Ishikawa (cell line): ENCODE measurements around the gene CEP112.

ENCODE experiments used
- EP300 ChIP-seq: IDR thresholded peaks from 2 replicates; pipeline ENCODE4 v1.6.1; 2012; ENCODE audit warnings: borderline replicate concordance
- NFIC ChIP-seq: IDR thresholded peaks from 2 replicates; pipeline ENCODE4 v1.6.1; 2012
- TF ChIP-seq, protein P1 (sequence below): IDR thresholded peaks from 2 replicates; pipeline ENCODE4 v1.6.1; 2012

DNA sequence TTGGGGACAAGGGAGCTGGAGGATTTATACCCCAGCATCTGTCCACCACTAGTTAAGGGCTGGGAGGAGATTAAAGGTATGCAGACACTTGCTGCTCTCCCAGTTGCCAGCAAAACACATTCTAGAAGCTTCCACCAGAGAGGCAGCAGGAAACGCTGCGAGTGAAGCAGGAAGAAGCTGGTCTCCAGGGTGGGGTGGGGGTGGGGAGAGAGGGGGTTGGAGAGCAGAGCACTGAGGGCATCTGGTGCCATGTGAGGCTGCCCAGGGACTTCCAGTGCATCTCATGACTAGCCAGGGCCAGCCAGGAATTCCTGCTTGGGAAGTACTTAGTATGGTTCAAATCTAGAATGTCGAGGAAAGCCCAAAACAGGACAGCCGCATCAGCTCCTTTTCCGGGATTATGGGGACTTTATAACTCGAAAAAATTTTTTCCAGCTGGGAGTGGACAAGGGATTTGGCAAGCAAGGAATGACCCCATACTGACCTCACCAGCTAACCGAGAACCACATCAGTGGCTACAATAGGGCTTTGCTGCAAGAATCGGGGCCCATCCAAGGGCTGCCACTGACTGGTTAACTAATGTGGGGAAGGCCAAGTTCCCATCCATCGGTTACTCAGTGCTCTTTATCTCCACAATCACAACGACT, 604.3 kb downstream of the CEP112 start:
- TF ChIP-seq, protein P1, sequence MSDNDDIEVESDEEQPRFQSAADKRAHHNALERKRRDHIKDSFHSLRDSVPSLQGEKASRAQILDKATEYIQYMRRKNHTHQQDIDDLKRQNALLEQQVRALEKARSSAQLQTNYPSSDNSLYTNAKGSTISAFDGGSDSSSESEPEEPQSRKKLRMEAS: no peak
- TF ChIP-seq EP300 (no peak), NFIC (no peak)
